Lower leg skin (tissue), 3 donors: ENCODE results near the gene HIPK1.

Source experiments
- POLR2A ChIP-seq, 2 donors: fragments of 450-650 bp; IDR thresholded peaks; one replicate each; pipeline ENCODE4 v1.6.1; 2016 to 2017; ENCODE audit warnings: antibody characterized with exemption in 2 of 2, mild to moderate bottlenecking in 1 of 2, moderate library complexity in 1 of 2
- TF ChIP-seq, protein P1 (sequence below), 3 donors: fragments of 450-650 bp; IDR thresholded peaks; one replicate each; pipeline ENCODE4 v1.5.1; 2016; ENCODE audit warnings: antibody characterized with exemption in 3 of 3, mild to moderate bottlenecking in 3 of 3, moderate library complexity in 2 of 3

DNA sequence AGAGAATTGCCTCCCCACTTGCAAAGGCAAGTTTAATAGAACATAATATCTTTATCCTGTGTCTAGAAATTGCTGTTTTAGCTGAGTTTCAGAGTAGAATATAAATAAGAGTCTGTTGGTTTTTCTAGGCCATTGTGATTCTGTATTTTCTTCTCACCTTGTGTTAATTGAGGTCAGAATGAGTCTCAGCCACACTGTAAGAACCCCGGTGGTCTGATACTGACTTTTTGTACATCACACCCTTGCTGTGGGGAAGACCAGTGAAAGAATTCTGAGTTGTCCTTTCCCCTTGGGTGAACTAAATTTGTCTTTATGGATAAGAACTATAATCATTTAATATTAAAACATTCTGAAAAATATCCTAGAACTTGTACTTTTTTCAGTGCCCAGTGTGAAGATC, 6.8 kb downstream of the HIPK1 start:
- TF ChIP-seq, protein P1, sequence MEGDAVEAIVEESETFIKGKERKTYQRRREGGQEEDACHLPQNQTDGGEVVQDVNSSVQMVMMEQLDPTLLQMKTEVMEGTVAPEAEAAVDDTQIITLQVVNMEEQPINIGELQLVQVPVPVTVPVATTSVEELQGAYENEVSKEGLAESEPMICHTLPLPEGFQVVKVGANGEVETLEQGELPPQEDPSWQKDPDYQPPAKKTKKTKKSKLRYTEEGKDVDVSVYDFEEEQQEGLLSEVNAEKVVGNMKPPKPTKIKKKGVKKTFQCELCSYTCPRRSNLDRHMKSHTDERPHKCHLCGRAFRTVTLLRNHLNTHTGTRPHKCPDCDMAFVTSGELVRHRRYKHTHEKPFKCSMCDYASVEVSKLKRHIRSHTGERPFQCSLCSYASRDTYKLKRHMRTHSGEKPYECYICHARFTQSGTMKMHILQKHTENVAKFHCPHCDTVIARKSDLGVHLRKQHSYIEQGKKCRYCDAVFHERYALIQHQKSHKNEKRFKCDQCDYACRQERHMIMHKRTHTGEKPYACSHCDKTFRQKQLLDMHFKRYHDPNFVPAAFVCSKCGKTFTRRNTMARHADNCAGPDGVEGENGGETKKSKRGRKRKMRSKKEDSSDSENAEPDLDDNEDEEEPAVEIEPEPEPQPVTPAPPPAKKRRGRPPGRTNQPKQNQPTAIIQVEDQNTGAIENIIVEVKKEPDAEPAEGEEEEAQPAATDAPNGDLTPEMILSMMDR (IDR thresholded peaks at IDR 0.05), result no peak
- TF ChIP-seq POLR2A (IDR thresholded peaks at IDR 0.05), result no peak
